HepG2 (cell line): ENCODE data around the gene TLK1. TPM values are rescaled to one million over a fixed set of nuclear protein-coding genes. Genes with fewer than 3 reads are reported as not detected.

Experiments used
- ARID5B ChIP-seq: IDR thresholded peaks from 2 replicates; pipeline ENCODE4 v1.4.0; 2020; ENCODE audit warnings: mild to moderate bottlenecking, missing genetic modification reagents
- ATM ChIP-seq: fragments of 450-650 bp; IDR thresholded peaks from 2 replicates; pipeline ENCODE4 v1.7.1; 2017; ENCODE audit warnings: mild to moderate bottlenecking, borderline replicate concordance
- CCDC6 ChIP-seq: sonication (generic); formaldehyde crosslinking; IDR thresholded peaks from 2 replicates; pipeline ENCODE4 v1.8.1; 2022; ENCODE audit warnings: mild to moderate bottlenecking, missing genetic modification reagents, moderate library complexity
- CEBPB ChIP-seq: IDR thresholded peaks from 2 replicates; pipeline ENCODE4 v1.6.1; 2011; ENCODE audit warnings: low read depth, low read length, improper control_type of control experiment, borderline replicate concordance
- GATAD2A ChIP-seq: IDR thresholded peaks from 2 replicates; pipeline ENCODE4 v1.6.1; 2016
- IRF9 ChIP-seq: sonication (generic); formaldehyde crosslinking; IDR thresholded peaks from 2 replicates; pipeline ENCODE4 v1.8.0; 2022; ENCODE audit warnings: missing genetic modification reagents, mild to moderate bottlenecking, borderline replicate concordance
- NRL ChIP-seq: sonication (generic); formaldehyde crosslinking; IDR thresholded peaks from 2 replicates; pipeline ENCODE4 v1.5.0; 2020; ENCODE audit warnings: missing genetic modification reagents, mild to moderate bottlenecking, moderate library complexity, borderline replicate concordance
- ONECUT2 ChIP-seq: sonication (generic); formaldehyde crosslinking; IDR thresholded peaks from 2 replicates; pipeline ENCODE4 v1.4.0; 2020; ENCODE audit warnings: missing genetic modification reagents
- PAXIP1 ChIP-seq: sonication (generic); formaldehyde crosslinking; conservative IDR thresholded peaks from 2 replicates; pipeline ENCODE4 v1.4.0; 2020; ENCODE audit warnings: mild to moderate bottlenecking, missing genetic modification reagents, moderate library complexity
- RARA ChIP-seq: IDR thresholded peaks from 2 replicates; pipeline ENCODE4 v1.6.1; 2016; ENCODE audit warnings: missing genetic modification reagents, missing compliant biosample characterization
- SAP130 ChIP-seq: IDR thresholded peaks from 2 replicates; pipeline ENCODE4 v1.6.1; 2016; ENCODE audit warnings: low read depth
- SIX4 ChIP-seq: sonication (generic); formaldehyde crosslinking; IDR thresholded peaks from 2 replicates; pipeline ENCODE4 v1.4.0; 2020; ENCODE audit warnings: missing genetic modification reagents
- SOX13 ChIP-seq, 3 experiments: fragments of 450-650 bp in 1 of 3; sonication (generic) in 1 of 3; formaldehyde crosslinking in 1 of 3; IDR thresholded peaks in 2 of 3; conservative IDR thresholded peaks in 1 of 3; 2 replicates each; pipeline versions ENCODE4 v1.5.0 to v1.6.1; 2016 to 2020; ENCODE audit warnings: antibody characterized with exemption in 1 of 3, mild to moderate bottlenecking in 1 of 3, missing compliant biosample characterization in 1 of 3, missing genetic modification reagents in 1 of 3, moderate library complexity in 1 of 3
- TCF7 ChIP-seq: sonication (generic); IDR thresholded peaks from 2 replicates; pipeline ENCODE4 v1.6.1; 2016; ENCODE audit warnings: antibody characterized with exemption, low read depth
- THRA ChIP-seq: sonication (generic); formaldehyde crosslinking; IDR thresholded peaks from 2 replicates; pipeline ENCODE4 v1.4.0; 2020; ENCODE audit warnings: missing genetic modification reagents, borderline replicate concordance
- ZNF670 ChIP-seq: sonication (generic); formaldehyde crosslinking; IDR thresholded peaks from 2 replicates; pipeline ENCODE4 v1.8.0; 2022; ENCODE audit warnings: mild to moderate bottlenecking, missing genetic modification reagents, borderline replicate concordance
- ZNF737 ChIP-seq: sonication (generic); formaldehyde crosslinking; IDR thresholded peaks from 2 replicates; pipeline ENCODE4 v1.5.0; 2020; ENCODE audit warnings: missing genetic modification reagents, mild to moderate bottlenecking, borderline replicate concordance
- polyA plus RNA-seq, 8 experiments: library from polyadenylated mRNA; depleted of rRNA in 3 of 8; stranded (reverse) in 7 of 8; unstranded in 1 of 8; fragments of >200 nt; fragmentation: Illumina TruSeq in 4 of 8; extraction: Trizol in 4 of 8; gene quantifications; 2 replicates each; pipeline versions ENCODE4 v1.2.1 to v1.2.3, GENCODE V29; 2011 to 2016; ENCODE audit warnings: low read depth in 4 of 8, missing spikeins in 1 of 8, mixed read lengths in 1 of 8; ENCODE audit not compliant: insufficient read depth in 1 of 8
- total RNA-seq, 5 experiments: library from RNA; depleted of rRNA; stranded (reverse); fragments of >200 nt; fragmentation: Illumina TruSeq; extraction: Trizol; gene quantifications; 2 replicates each; pipeline ENCODE4 v1.2.3, GENCODE V29; 2016; ENCODE audit warnings: low read depth in 1 of 5

Gene TLK1
- total and polyA plus RNA-seq, 2 of the 13 experiments (the other 11 are each of a cell fraction or from before 2014, with no cell fraction given), result 16.8 to 28.7 TPM

GRCh38 chr2:171167352-171167997 lies 6.8 kb upstream of the TLK1 start (continued):
- peak; percentile 82 for TF ChIP-seq ARID5B
- no peak for TF ChIP-seq CCDC6 (CRISPR knock-in tag)
- TF ChIP-seq CEBPB, result peak; percentile 55; the same call in 1 of the 2 replicates
- 0 out of 2 replicates have a peak, but pooled peaks have one; percentile 30 for TF ChIP-seq THRA (CRISPR knock-in tag)
- TF ChIP-seq ATM, result no peak
- peak; percentile 84 for TF ChIP-seq PAXIP1 (CRISPR knock-in tag)
- peak; percentile 55 for TF ChIP-seq RARA (CRISPR knock-in tag)
- TF ChIP-seq ONECUT2, result 0 out of 2 replicates have a peak, but pooled peaks have one; percentile 48
- TF ChIP-seq IRF9 (CRISPR knock-in tag), result no peak
- TF ChIP-seq TCF7, result peak; percentile 24; the same call in 1 of the 2 replicates
- peak; percentile 98 for TF ChIP-seq SIX4
- TF ChIP-seq SAP130, result peak; percentile 48; the same call in 1 of the 2 replicates
- TF ChIP-seq ZNF670 (CRISPR knock-in tag), result no peak
- no peak for TF ChIP-seq NRL (CRISPR knock-in tag)
- TF ChIP-seq SOX13 (IDR thresholded peaks at IDR 0.05), result no peak
- TF ChIP-seq SOX13 (CRISPR knock-in tag; conservative IDR thresholded peaks at IDR 0.05 in 1 of 2, IDR thresholded peaks at IDR 0.05 in 1 of 2), result peak in 1 of 2 experiments; percentile 73; a peak in 1 of 4 replicates
- TF ChIP-seq ZNF737 (CRISPR knock-in tag), result no peak
- TF ChIP-seq GATAD2A (CRISPR knock-in tag), result peak; percentile 94
